Measurements from ENCODE around the gene FAP.

FAP gene, protein sequence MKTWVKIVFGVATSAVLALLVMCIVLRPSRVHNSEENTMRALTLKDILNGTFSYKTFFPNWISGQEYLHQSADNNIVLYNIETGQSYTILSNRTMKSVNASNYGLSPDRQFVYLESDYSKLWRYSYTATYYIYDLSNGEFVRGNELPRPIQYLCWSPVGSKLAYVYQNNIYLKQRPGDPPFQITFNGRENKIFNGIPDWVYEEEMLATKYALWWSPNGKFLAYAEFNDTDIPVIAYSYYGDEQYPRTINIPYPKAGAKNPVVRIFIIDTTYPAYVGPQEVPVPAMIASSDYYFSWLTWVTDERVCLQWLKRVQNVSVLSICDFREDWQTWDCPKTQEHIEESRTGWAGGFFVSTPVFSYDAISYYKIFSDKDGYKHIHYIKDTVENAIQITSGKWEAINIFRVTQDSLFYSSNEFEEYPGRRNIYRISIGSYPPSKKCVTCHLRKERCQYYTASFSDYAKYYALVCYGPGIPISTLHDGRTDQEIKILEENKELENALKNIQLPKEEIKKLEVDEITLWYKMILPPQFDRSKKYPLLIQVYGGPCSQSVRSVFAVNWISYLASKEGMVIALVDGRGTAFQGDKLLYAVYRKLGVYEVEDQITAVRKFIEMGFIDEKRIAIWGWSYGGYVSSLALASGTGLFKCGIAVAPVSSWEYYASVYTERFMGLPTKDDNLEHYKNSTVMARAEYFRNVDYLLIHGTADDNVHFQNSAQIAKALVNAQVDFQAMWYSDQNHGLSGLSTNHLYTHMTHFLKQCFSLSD

DNA sequence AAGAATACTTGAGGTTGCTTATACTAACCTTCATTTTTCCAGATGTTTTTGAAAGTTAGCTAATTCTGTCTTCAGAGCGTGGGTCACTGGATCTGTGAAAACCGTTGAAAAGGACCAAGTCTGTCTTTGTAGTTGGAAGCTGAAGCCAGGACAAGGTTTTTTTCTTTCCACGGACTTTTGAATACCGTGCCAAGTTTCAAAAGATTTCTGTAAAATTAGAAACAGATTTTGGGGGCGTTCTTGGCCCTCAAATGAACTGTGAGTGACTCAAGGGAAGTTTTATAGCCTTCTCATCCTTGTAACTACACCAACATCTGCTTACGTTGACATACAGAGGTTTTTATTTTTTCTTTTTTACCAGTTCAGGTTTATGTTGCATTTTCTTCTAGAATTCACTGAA, at the start of gene FAP:
FAP (minus strand) TSS at position 152 of the 400 bp plus-strand sequence; CDS start at position 34, 118 bp downstream.
- in situ Hi-C loops (cut with MboI; ENCODE audit: low sequenced_read_pairs), result no loop called here

DNA sequence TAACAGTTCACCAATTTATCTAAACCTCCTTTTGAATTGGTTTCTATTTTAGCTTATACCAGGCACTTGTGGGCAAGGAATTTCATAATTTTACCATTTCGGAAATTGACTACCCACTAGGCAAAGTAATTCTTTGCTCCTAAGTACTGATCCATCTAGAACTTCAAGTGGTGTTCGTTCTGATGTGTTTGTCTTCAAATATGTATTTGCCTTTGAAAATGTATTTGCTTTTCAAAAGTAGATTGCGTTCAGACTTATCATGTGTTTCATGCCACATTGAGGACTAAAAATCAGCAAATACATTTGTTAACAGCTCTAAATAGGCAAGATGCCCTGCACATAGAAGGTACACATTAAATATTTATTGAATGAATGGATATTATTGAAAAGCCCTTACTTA, 48.5 kb upstream of the FAP start:
- in situ Hi-C loops (cut with MboI; ENCODE audit: low sequenced_read_pairs), result loop anchor here (10.0 kb wide), 2 partner anchors 67 to 137 kb away; partner anchors contain the start of gene GCG

DNA sequence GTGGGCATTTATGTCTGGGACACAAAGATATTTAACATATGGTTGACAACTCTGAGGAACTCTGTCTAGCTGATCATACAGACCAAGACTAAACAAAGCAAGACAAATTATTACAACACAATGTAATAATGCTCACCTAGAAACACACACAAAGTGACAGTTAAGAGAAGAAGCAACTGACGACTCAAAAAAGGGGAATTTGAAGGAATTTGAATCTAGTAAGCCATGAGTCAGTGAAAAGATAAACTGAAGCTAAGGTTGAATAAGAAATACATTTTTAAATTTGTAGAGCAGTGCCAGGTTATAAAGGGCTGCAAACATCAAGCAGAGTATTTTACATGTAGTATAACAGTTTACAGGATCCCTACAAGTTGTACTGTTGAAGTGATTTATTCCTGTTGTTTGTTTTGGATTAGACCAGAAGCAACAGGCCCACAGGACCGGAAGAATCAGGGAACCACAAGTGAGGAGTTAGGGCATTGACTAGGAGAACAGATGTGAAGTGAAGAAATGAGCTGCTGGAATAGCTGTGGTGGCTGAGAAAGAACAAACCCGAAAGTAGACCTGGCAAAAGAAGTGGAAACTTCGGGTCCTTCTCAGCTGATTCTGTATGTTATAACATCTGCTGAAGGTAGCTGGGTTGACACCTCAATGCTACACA, 39.6 kb upstream of the FAP start:
- in situ Hi-C loops (cut with MboI; ENCODE audit: low sequenced_read_pairs), result no loop called here

DNA sequence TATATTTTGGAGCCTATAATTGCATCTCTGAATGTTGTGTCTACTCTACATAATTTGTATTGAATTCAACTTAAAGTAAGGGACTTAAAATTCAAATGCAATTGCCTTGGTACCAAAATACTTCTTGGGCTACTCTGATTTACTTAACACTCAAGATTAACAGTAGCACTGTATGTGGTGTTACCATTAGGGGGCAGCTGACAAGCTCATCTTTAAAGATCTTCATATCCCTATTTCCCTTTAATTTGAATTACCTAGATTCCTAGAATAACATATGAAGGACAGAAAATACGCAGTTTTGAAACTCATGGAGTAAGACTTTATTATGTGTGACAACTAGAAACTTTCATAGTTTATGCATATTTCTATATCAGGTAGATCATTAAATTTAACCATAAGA, 37.4 kb upstream of the FAP start:
- in situ Hi-C loops (cut with MboI; ENCODE audit: low sequenced_read_pairs), result no loop called here

DNA sequence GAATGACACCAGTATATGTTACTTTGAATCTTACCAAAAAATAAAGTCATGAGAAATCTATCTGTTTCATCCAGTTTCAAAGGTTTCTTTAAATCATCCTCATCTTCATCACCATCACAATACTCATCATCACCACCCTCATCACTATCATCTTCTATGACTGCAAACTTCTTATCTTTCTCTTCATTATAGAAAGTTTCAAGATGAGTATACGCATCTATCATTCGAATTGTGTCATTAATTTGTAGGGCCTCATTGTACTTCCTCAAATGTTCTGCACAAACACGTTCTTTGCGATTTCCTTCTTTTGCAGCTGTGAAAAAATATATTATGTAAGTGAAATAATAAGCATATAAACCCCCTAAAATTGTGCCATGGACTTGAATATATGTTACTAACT, 34.1 kb upstream of the FAP start:
- in situ Hi-C loops (cut with MboI; ENCODE audit: low sequenced_read_pairs), result no loop called here

DNA sequence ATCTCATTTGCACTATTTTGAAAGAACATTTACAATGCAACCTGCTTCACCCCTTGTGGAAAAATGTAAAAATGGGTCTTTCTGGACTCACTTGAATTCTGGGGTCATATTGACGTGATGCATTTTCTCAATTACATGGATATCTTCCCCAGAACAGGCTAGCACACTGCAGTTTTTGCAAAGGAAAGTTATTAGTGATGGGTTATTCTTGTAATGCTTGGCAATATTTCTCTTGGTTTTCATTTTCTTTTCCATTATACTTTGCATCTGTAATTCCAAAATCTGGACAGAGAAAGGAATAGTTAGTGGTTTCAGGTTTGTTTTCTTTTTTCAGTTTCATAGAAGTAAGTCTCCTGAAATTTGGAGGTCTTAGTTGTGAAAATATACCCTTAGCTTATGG, 24.8 kb upstream of the FAP start:
- in situ Hi-C loops (cut with MboI; ENCODE audit: low sequenced_read_pairs), result no loop called here

DNA sequence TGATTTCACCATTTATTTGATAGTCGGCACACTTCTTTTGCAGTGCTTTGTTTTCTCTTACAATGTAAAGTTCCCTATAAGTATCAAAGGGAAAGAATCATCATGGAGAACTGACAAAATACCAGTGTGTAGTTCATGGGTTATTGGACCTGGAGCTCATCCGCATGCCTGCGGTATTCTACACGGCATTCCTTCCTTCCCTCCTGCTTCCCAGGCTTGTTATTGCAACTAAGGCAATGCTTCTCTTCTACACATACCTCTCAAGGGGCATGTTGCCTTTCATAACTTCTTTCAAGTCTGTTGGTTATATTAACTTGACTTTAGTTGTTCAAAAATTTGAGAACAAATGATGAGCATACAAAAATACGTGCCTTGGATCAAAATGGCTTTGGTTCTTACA, 24.3 kb upstream of the FAP start:
- in situ Hi-C loops (cut with MboI; ENCODE audit: low sequenced_read_pairs), result no loop called here

DNA sequence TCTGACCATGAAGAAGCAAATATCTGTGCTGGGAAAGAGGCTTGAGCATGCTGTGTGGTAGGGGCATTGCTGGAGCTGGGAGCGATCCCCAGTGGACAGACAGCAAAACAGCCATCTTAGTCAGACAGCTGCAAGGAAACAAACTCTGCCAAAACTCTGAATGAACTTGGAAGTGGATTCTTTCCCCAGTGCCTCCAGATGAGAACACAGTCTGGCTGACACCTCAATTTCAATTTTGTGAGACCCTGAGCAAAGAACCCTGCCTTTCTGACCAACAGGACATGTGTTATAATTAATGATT, 23.2 kb upstream of the FAP start:
- in situ Hi-C loops (cut with MboI; ENCODE audit: low sequenced_read_pairs), result no loop called here

DNA sequence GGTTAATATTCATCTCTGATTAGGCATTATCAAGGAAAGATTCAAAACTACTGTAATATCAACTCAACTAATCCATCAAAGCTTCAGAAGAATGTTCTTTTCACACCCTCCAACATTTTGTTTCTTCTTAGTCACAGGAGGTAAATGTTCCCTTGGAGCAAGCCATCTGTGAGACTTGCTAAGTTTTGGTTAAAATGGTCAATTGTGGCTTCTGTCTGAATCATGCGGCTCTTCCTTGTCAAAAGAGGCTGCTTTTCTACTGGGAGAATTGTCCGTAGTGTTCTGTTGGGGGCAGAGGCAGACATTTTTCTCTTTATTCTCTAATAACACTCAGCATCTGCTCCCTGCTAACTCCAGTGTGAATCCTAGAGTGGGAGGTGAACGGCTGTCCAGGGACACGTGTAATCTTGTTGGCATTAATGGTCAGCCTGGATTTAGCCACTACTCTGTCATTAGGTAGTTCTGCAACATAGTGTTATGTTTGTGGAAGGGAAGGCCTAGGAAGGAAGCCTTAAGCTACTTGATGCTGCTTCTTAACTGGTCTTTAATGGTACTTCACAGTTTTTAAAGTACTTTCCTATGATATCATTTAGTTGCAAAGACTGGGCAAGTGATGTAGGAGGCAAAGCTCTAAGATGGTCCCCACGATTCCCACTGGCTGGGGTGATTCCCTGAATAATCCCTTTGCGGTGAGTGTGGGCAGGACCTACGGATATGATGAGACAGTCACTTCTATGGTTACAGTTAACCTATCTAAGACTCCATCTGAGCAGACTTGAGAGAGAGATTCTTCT, 22.6 kb upstream of the FAP start:
- in situ Hi-C loops (cut with MboI; ENCODE audit: low sequenced_read_pairs), result no loop called here

DNA sequence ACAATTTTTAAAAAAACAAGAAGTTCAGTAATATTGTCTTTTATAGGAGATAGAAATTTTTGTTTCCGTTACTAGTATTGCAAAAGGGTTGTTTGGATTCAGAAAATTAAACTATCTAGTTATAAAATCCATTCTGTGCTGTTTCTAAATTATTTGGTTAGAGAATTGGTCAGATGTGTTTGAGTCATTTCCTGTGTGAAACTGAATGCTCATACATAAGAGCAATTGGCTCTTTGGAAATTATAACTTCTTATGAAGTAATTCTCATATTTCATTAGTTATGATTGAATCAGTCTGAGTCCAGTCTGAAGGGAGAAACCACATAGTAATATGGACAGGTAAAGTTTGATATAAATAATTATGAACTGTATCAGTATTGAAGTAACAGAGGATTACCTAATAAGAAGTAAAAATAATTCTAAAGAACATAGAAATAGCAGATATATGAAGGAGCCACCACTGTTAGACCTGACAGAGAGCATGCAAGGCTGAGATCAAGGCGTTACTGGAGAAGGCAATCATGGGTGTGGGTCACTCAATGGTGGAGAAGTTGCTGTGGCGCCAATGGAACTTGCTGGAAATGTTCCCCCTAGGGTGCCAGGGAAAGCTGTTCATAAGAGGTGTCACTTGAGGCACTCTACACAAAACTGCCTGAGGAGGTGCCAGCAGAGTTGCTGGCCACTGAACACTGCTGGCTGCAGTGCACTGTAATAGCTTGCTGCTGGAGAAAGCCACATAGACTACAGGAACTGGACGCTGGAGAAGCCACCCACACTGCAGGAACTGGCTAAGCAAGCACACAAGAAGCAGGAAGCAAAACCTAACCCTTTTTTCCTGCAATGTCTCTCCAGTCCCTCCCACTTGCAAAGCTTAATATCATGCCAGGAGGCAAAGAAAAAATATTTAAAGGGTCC, 18.0 kb upstream of the FAP start:
- in situ Hi-C loops (cut with MboI; ENCODE audit: low sequenced_read_pairs), result no loop called here

DNA sequence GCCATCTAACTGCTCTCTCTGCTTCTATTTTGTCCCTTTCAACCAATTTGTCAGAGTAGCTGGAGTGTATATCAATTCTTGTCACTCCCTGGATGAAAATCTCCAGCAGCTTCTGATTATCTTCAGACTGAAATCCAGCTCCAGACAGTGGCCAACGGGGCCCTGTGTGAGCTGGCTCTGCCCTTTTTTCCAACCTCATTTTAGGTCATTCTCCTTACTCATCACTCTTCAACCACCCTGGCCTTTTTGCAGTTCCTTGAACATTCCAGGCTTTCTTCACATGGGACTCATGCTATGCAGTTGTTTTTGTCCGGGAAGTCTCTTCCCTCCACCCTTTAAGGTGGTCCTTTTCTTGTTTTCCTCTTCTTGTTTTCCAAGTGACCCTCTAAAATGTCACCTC, 15.4 kb upstream of the FAP start:
- in situ Hi-C loops (cut with MboI; ENCODE audit: low sequenced_read_pairs), result no loop called here

DNA sequence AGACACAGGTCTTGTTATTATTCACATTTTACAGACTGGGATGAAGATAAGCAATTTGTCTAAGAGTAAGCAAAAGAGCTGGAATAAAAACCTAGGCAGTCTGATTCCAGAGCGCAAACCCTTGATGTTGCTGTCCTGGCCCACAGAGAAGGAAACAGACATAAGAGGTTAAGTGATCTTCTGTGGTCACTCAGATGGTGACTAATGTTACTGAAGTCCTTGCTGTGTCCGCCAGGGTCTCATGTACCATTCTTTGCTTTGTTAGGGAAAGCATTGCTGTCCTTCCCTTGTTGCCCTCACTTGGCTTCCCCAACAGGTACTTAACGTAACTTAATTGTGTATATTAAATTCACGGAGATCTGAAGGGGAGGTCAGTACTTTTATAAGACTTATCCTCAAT, 14.9 kb upstream of the FAP start:
- in situ Hi-C loops (cut with MboI; ENCODE audit: low sequenced_read_pairs), result no loop called here

DNA sequence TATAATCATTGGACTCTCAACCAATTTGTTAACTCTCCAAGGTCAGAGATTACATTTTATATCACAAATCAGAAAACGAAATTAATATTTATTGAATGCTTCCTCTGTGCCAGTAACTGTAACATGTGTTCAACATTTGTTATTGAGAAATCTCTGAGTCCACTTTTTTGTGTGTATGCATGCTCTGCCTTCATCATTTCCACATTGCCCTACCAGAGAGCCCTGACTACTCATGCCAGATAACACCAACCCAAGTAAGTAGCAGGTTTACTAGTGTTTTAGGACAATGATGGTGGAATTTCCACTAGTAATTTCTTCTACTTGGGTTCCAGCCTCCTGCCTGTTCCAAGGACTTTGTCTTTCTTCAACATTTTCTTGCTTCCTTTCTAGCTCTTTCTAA, 14.2 kb upstream of the FAP start:
- in situ Hi-C loops (cut with MboI; ENCODE audit: low sequenced_read_pairs), result no loop called here

DNA sequence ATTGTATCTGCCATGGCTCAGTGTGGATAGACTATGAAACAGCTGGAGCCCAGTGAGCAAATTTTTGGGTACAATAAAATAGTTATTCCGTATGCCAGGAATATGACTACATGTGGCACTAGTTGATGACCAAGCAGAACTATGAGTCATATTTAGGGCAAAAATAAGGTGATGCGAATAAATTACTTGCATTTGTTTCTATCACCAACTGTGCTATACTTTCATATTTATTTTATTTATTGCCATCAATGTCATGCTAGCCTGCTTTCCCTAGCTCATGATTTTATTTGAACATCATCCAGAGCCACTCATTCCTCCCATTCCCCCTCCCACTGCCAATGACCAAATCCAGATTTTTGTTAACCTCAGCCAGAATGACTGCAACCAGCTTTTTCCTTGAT, 13.3 kb upstream of the FAP start:
- in situ Hi-C loops (cut with MboI; ENCODE audit: low sequenced_read_pairs), result no loop called here

DNA sequence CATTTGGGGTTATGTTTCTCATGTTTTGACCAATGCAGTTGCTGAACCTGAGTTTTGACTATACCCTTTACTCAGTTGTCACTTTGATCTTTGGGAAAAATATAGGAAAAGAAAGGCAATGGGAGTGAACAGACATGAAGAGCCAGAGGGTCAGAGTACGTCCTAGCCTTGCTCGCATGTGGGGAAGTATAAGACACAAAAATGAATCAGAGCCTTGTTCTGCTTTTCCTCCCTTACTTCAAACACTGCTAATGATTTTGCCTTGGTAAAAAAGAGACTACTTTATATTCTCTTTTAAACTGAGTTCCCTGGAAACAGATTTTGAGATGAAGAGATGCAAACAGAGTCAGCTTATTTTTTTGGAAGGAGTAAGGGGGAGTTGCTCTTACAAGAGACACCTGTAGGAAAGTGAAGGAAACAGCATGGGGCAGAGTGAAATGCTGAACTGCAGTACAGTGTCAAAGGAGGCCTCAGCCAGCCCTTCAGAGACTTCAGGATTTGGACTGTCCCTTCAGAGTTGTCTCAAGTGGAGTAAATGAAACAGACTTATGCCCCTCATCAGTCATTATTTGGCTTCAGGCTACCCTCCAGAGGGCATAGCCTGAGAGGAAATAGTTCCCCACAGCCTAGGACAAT, 11.1 kb upstream of the FAP start:
- in situ Hi-C loops (cut with MboI; ENCODE audit: low sequenced_read_pairs), result no loop called here

DNA sequence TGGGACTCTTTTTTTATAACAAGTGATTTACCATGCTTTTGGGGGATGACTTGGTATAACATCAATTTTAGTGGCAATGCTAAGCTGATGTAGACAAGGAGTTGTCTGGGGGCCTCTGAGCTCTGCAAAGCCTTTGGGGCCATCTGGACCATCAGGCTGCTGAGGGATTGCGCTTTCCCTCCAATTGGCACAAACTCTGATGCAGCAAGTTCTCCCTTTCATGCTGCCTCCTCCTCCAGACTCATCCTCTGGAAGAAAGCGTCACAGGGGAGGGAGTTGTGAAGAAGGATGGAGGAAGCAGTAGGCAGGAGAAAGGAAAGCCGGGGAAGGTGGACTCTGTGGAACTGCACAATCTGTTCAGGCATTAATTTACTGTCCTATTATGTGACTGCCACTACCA, 10.2 kb upstream of the FAP start:
- in situ Hi-C loops (cut with MboI; ENCODE audit: low sequenced_read_pairs), result no loop called here

DNA sequence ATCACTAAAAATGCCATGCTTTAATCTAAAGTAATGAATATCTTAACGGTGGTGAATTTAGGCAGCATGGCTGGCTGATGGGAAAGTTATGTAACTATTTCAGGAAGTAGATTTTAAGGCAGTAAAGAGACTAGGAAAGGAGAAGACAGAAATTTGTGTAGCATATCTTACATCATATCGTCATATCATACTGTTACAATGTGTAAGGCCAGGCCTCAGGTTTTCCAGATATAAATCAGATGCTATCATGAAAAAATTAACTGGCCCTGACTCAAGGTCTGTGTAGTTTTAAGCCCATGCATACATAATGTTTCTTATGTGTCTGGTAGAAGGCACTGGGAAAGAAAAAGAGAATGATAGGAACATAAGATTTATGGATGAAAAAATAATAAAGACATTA, 8.9 kb upstream of the FAP start:
- in situ Hi-C loops (cut with MboI; ENCODE audit: low sequenced_read_pairs), result no loop called here

DNA sequence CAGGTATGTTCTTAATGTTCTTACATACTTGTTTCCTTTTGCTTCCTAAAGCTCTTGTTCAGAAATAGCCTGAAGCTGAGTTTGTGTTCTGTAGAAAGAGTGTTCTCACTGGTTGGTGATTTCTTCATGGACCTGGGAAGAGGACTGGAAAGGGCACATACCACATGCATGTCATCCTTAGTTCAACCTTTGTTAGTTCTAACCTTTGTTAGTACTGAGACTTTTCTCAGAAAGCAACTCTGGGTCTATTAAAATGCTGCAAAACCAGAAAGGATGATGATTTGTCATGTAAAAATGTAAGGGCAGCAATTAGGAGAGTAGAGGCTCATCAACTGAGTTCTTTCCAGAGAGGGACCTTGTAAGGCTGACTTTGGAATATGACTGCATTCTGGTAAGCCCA, 2.5 kb upstream of the FAP start:
- in situ Hi-C loops (cut with MboI; ENCODE audit: low sequenced_read_pairs), result no loop called here

DNA sequence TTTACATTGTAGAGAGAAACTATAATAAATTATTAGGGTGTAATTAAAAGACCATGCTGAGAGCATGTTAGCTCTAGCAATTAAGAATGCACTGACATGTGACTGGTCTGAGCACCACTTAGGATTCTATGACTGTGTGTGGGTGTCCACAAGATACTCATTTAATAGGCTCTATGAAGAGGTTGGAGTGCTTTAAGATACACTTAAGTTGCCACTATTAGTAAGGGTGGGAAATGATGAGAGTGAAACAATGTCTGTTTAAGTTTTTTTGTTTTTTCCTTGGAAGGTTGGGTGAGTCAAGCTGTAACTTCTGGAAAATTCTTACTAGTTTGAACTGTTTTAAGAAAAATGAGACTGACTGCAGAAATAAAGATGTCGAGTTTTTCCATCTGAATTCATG, 1.8 kb upstream of the FAP start:
- in situ Hi-C loops (cut with MboI; ENCODE audit: low sequenced_read_pairs), result no loop called here

DNA sequence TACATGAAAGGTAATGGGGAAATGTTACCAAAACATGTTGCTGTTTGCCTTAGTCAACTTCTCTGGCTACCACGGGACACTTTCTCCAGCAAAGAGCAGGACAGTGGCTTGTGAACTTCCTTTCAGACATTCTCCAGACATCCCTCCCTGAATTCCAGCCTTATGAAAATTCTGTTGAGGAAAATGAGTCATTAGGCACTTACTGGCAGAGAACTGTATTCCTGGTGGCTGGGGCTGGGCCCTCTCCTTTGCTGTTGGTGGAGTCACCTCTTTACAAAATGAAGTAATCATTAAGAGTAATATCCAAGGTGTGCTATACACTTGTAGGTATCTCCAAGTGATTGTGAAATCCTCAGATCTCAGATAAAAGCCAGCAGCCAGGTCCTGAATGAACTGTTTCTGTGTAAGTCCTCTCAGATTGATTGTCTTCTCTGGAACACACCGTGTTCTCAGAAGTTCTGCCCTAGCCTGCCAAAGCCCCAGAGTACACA, 1.3 kb upstream of the FAP start:
- in situ Hi-C loops (cut with MboI; ENCODE audit: low sequenced_read_pairs), result no loop called here

Data from HL-60/S4 treated with phorbol 12-myristate 13-acetate at 8.2 ng/mL for 4 days and 3 days (cell line).